Small intestine (tissue), 16 donors: ENCODE data around the gene SPDYE8. TPM values are rescaled to one million over a fixed set of nuclear protein-coding genes. Genes with fewer than 3 reads are reported as not detected.
"Not testable (repeated sequence)": the region's sequence is repeated elsewhere in the genome, so short reads cannot be mapped to it uniquely, and the experiment has no call there.

Experiments
- DNase-seq, 2 donors: peaks; one replicate each; pipeline versions ENCODE4 v3.0.0 to v3.0.0-alpha.2; 2013
- FAIRE-seq: peaks from 2 replicates; lab custom pipeline; 2012; peaks lifted over from hg19 to GRCh38; lab: Jason Lieb, UNC
- H3K27ac ChIP-seq, 3 donors: one replicate each; pipeline ENCODE4 v1.5.1; 2013; ENCODE audit warnings: low read length in 2 of 3, mild to moderate bottlenecking in 2 of 3, control low read depth in 1 of 3, inconsistent platforms in 1 of 3, low read depth in 1 of 3, moderate library complexity in 1 of 3
- H3K27me3 ChIP-seq, 3 donors: one replicate each; pipeline ENCODE4 v1.6.1; 2013; ENCODE audit warnings: low read length in 3 of 3, inconsistent platforms in 1 of 3; ENCODE audit not compliant: control insufficient read depth in 3 of 3, insufficient read depth in 3 of 3
- H3K36me3 ChIP-seq, 3 donors: one replicate each; pipeline ENCODE4 v1.6.1; 2013; ENCODE audit warnings: low read length in 3 of 3, inconsistent platforms in 1 of 3, low read depth in 1 of 3, mild to moderate bottlenecking in 1 of 3, moderate library complexity in 1 of 3; ENCODE audit not compliant: control insufficient read depth in 3 of 3, insufficient read depth in 2 of 3
- H3K4me1 ChIP-seq, 3 donors: one replicate each; pipeline ENCODE4 v1.6.1; 2013; ENCODE audit warnings: low read length in 2 of 3, inconsistent platforms in 1 of 3, low read depth in 1 of 3, mild to moderate bottlenecking in 1 of 3, moderate library complexity in 1 of 3; ENCODE audit not compliant: control insufficient read depth in 3 of 3, insufficient read depth in 2 of 3
- H3K4me3 ChIP-seq, 3 donors: one replicate each; pipeline ENCODE4 v1.5.1; 2013; ENCODE audit warnings: low read length in 3 of 3, control low read depth in 1 of 3, inconsistent platforms in 1 of 3, low read depth in 1 of 3, mild to moderate bottlenecking in 1 of 3, moderate library complexity in 1 of 3
- H3K9me3 ChIP-seq, 2 donors: one replicate each; pipeline ENCODE4 v1.6.1; 2013; ENCODE audit warnings: low read depth in 1 of 2, low read length in 1 of 2; ENCODE audit not compliant: control insufficient read depth in 2 of 2, insufficient read depth in 1 of 2
- WGBS, 3 donors: extraction: QIAGEN DNeasy Blood & Tissue Kit; methylation state at CpG; one replicate each; pipeline ENCODE4 v1.1.7; 2013; 5-methylcytosine and 5-hydroxymethylcytosine counted together
- long read RNA-seq, 10 donors: transcript quantifications; one replicate each; lab custom pipeline, GENCODE V29; 2026
- polyA plus RNA-seq, 4 donors: library from polyadenylated mRNA; stranded (reverse) in 3 of 4; unstranded in 1 of 4; fragments of 200-250 nt in 3 of 4; fragments of 120-200 nt in 1 of 4; gene quantifications; one replicate each; pipeline versions ENCODE4 v1.2.1 to v1.2.3, GENCODE V29; 2013
- donor health status: healthy with polysubstance abuse.
- donor health status: control.
- donor health status: control.
- donor health status: Bipolar disorder and iron deficiency.
- donor health status: healthy.

SPDYE8 gene, protein sequence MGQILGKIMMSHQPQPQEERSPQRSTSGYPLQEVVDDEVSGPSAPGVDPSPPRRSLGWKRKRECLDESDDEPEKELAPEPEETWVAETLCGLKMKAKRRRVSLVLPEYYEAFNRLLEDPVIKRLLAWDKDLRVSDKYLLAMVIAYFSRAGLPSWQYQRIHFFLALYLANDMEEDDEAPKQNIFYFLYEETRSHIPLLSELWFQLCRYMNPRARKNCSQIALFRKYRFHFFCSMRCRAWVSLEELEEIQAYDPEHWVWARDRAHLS
- under 1 TPM in 1 of 4 donors, not detected in 3; 0.28 TPM for polyA plus RNA-seq
- long read RNA-seq, donor 1 = 0 reads
- long read RNA-seq, donor 2 = 0 reads
- long read RNA-seq, donor 3 = 0 reads
- long read RNA-seq, donor 4 = 0 reads
- long read RNA-seq, donor 5 = 0 reads
- long read RNA-seq, donor 6 = 0 reads
- long read RNA-seq, donor 7 = 0 reads
- long read RNA-seq, donor 8 = 0 reads
- long read RNA-seq, donor 9 = 0 reads
- long read RNA-seq, donor 10, partial matches to known transcripts = 5 of 5 reads
- long read RNA-seq, donor 10, other reads (novel, unspliced or antisense) = 0 of 5 reads

DNA sequence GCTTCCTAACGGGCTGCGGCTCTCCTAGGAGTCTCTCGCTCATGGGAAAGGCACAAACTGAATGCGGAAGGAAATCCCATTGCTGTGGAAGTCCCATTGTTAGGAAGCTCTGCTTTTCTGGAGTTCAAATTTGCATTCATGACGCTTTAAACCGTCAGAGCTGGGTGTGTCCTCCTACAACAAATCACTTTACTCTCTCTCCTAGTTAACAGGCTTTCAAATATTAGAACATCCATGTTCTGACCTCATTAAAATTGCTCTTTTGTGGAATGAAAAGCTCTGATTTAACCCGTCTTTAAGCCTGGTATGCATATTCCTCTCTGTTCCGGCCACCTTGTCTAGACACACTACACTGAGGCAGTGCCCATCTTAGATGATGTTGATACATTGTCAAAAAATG lies at the start of gene SPDYE8:
TSS of gene SPDYE8 (minus strand) at position 101 of the 400 bp plus-strand sequence. CDS start 1,800 bp downstream, outside the sequence.
- DNase-seq, H3K9me3 ChIP-seq, H3K4me1 ChIP-seq, FAIRE-seq, H3K36me3 ChIP-seq, H3K27ac ChIP-seq, H3K27me3 ChIP-seq, H3K4me3 ChIP-seq: not testable (repeated sequence)
- WGBS, 3 donors = no CpG with 5 or more reads among the region's 8 CpGs

DNA sequence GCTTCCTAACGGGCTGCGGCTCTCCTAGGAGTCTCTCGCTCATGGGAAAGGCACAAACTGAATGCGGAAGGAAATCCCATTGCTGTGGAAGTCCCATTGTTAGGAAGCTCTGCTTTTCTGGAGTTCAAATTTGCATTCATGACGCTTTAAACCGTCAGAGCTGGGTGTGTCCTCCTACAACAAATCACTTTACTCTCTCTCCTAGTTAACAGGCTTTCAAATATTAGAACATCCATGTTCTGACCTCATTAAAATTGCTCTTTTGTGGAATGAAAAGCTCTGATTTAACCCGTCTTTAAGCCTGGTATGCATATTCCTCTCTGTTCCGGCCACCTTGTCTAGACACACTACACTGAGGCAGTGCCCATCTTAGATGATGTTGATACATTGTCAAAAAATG lies 28.2 kb upstream of the SPDYE8 start, which contains the start of gene SPDYE11:
TSS of gene SPDYE11 (minus strand) at position 101 of the 400 bp plus-strand sequence. CDS start 1,800 bp downstream, outside the sequence.
- H3K9me3 ChIP-seq, H3K36me3 ChIP-seq, DNase-seq, H3K27me3 ChIP-seq, H3K4me1 ChIP-seq, H3K27ac ChIP-seq, FAIRE-seq, H3K4me3 ChIP-seq: not testable (repeated sequence)
- WGBS, 3 donors = no CpG with 5 or more reads among the region's 8 CpGs

DNA sequence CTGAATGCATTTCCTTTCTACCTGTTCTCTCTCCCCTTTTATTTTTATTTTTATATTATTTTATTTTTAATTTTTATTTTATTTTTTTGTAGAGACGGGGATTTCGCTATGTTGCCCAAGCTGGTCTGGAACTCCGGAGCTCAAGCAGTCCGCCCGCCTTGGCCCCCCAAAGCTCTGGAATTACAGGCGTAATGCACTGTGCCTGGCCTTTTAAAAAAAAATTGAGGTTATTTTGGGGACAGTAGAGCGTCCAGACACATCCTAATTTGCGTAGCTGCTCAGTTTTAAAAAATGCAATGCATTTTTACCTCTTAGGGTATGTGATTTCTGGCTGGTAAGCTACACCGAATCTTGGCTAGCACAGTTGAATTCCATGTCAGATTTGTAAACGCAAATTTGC lies 23.1 kb downstream of the SPDYE8 start:
- H3K36me3 ChIP-seq, DNase-seq, H3K27me3 ChIP-seq, FAIRE-seq, H3K9me3 ChIP-seq, H3K4me1 ChIP-seq: not testable (repeated sequence)
- Histone ChIP-seq H3K4me3 (peak overlapping the region in 1 of 3 donors; percentile 35), H3K27ac (peak overlapping the region in 1 of 3 donors; percentile 49)
- WGBS, 3 donors = 19 to 32% (median 30%) methylated on average over 10 of the region's 10 CpGs

DNA sequence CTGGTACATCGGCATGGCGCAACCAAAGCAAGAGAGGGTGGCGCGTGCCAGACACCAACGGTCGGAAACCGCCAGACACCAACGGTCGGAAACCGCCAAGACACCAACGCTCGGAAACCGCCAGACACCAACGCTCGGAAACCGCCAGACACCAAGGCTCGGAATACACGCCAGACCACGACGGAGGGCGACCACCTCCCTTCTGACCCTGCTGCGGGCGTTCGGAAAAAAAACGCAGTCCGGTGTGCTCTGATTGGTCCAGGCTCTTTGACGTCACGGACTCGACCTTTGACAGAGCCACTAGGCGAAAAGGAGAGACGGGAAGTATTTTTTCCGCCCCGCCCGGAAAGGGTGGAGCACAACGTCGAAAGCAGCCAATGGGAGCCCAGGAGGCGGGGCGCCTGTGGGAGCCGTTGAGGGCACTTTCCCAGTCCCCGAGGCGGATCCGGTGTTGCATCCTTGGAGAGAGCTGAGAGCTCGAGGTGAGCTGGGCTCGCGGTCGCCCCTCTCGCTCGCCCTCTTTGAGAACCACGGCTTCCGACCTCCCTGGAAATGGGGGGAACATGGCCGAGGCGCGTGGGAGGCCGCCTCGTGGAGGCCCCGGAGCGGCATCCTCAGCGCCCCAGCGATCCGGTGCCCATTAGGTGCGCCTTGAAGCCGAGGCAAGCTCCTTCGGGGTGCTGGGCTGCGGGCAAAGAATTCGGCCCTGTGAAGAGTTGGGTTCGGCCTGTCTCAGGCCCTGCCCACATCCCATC lies 23.7 kb downstream of the SPDYE8 start:
- 0% methylated on average over 36 to 50 of the region's 66 CpGs for WGBS, 3 donors
- H3K27me3 ChIP-seq, FAIRE-seq, H3K4me1 ChIP-seq, H3K9me3 ChIP-seq, H3K36me3 ChIP-seq: not testable (repeated sequence)
- peak in 1 of 2 donors; percentile 91 for DNase-seq
- peak overlapping the region; percentile 57 to 64 (median 60) for H3K4me3 ChIP-seq
- peak overlapping the region; percentile 76 to 92 (median 80) for H3K27ac ChIP-seq

DNA sequence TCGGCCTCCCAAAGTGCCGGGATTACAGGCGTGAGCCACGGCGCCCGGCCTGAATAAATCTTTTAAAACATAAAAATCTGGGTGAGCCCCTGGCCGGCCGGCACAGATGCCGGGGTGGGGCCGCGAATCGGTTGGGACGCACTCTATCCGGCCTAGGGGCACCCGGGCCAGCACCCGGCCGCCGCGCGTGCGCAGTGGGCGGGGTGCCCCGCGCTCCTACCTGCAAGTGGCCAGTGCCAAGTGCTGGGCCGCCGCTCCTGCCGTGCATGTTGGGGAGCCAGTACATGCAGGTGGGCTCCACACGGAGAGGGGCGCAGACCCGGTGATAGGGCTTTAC lies 24.2 kb downstream of the SPDYE8 start:
- WGBS, 3 donors = 0 to 1% (median 1%) methylated on average over 11 to 18 of the region's 30 CpGs
- Histone ChIP-seq H3K4me3 (peak overlapping the region; percentile 57 to 64 (median 60)), H3K27ac (peak overlapping the region; percentile 76 to 92 (median 80))
- H3K36me3 ChIP-seq, DNase-seq, H3K9me3 ChIP-seq, H3K4me1 ChIP-seq, FAIRE-seq, H3K27me3 ChIP-seq: not testable (repeated sequence)

DNA sequence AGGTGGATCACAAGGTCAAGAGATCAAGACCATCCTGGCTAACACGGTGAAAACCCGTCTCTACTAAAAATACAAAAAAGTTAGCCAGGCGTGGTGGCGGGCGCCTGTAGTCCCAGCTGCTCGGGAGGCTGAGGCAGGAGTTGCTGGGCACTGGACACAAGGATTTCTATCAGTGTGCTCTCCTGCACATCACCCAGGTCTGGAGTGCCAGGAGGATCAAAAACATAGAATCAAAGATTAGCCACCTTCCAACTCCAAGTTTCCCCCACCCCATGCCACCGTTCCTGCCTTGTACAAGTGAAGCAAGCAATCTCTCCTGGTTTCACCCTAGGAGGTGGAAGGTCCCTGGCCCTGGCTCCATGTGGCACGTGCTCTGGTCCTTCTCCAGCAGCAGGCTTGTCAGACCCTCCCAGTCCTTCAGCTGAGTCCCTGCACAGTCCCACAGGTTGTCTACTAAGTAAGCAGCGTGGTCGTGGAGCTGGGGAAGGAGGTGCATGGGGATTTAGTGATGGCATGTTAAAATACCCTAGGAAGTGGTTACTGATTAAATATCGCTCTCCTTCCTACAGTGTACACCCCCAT lies 31.6 kb downstream of the SPDYE8 start:
- FAIRE-seq, H3K27me3 ChIP-seq, DNase-seq, H3K36me3 ChIP-seq, H3K4me3 ChIP-seq, H3K9me3 ChIP-seq, H3K4me1 ChIP-seq, H3K27ac ChIP-seq: not testable (repeated sequence)
- no CpG with 5 or more reads among the region's 11 CpGs for WGBS, 3 donors

DNA sequence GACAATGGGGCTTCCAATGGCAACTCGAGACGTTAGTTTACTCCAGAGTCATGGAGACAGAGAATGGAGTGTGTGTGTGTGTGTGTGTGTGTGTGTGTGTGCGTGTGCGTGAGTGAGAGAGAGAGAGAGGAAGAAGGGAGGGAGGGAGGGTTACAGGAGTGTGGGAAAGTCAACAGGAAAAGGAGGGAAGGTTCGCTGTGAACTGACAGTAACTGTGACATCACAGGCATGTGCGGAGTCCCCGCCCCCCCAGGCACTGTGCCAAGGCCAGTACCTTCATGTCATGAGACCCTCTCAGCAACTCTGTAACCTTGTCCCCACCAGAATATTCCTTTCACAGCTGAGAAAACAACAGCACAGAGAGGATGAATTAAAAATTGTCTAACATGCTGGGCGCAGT lies 32.1 kb downstream of the SPDYE8 start:
- H3K4me1 ChIP-seq, H3K27me3 ChIP-seq, H3K9me3 ChIP-seq, H3K27ac ChIP-seq, DNase-seq, FAIRE-seq, H3K4me3 ChIP-seq, H3K36me3 ChIP-seq: not testable (repeated sequence)
- 72 to 85% (median 76%) methylated on average over 2 to 4 of the region's 8 CpGs for WGBS, 3 donors

DNA sequence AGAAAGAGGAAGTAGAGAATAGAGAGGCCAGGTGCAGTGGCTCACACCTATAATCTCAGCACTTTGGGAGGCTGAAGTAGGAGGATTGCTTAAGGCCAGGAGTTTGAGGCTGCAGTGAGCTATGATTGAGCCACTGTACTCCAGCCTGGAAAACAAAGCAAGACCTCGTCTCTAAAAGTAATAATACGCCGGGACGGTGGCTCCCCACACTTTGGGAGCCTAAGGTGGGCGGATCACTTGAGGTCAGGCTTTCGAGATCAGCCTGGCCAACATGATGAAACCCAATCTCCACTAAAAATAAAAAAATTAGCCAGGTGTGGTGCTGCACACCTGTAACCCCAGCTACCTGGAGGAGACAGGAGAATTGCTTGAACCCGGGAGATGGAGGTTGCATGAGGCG lies 34.1 kb downstream of the SPDYE8 start:
- H3K36me3 ChIP-seq, DNase-seq, H3K4me3 ChIP-seq, FAIRE-seq, H3K27ac ChIP-seq, H3K4me1 ChIP-seq, H3K9me3 ChIP-seq, H3K27me3 ChIP-seq: not testable (repeated sequence)
- WGBS, 3 donors = 97 to 100% (median 98%) methylated on average over 7 to 8 of the region's 8 CpGs
